DND-41 (cell line): ENCODE measurements around the gene ITSN1.
"Not testable (repeated sequence)": the region's sequence is repeated elsewhere in the genome, so short reads cannot be mapped to it uniquely, and the experiment has no call there.

Experiments used
- ATAC-seq: fragments of 200-7000 bp; cut with Tn5 transposase; 3 replicates; pipeline ENCODE4 v1.9.1; 2021; ENCODE audit warnings: low read depth; ENCODE audit not compliant: insufficient read depth
- DNase-seq: peaks from one replicate; pipeline ENCODE4 v3.0.0-alpha.2; 2020
- H2AFZ ChIP-seq: 2 replicates; pipeline ENCODE4 v1.6.0; 2012; ENCODE audit warnings: low read depth, low read length
- H3K27ac ChIP-seq: 2 replicates; pipeline ENCODE4 v1.5.1; 2012; ENCODE audit warnings: low read length, inconsistent platforms
- H3K27me3 ChIP-seq: fragments of 200-600 bp; sonication (generic); 2 replicates; pipeline ENCODE4 v1.6.0; 2012; ENCODE audit warnings: low read length, mild to moderate bottlenecking, inconsistent platforms; ENCODE audit not compliant: insufficient read depth, poor library complexity
- H3K36me3 ChIP-seq: 2 replicates; pipeline ENCODE4 v1.5.1; 2012; ENCODE audit warnings: low read length, inconsistent platforms; ENCODE audit not compliant: insufficient read depth
- H3K4me1 ChIP-seq: 2 replicates; pipeline ENCODE4 v1.5.1; 2012; ENCODE audit warnings: mild to moderate bottlenecking, low read length; ENCODE audit not compliant: insufficient read depth
- H3K4me2 ChIP-seq: 2 replicates; pipeline ENCODE4 v1.6.0; 2012; ENCODE audit warnings: mild to moderate bottlenecking, moderate library complexity, low read length, inconsistent platforms; ENCODE audit not compliant: insufficient read depth
- H3K4me3 ChIP-seq, 2 experiments: fragments of 200-600 bp in 1 of 2; shearing (Covaris generic) in 1 of 2; 2 replicates each; pipeline ENCODE4 v1.5.1; 2012 to 2016; ENCODE audit warnings: inconsistent platforms in 2 of 2, low read length in 2 of 2, mild to moderate bottlenecking in 2 of 2, low read depth in 1 of 2, moderate library complexity in 1 of 2
- H3K79me2 ChIP-seq: 2 replicates; pipeline ENCODE4 v1.6.0; 2012; ENCODE audit warnings: low read length, inconsistent platforms; ENCODE audit not compliant: insufficient read depth
- H3K9ac ChIP-seq: 2 replicates; pipeline ENCODE4 v1.6.0; 2012; ENCODE audit warnings: low read depth, mild to moderate bottlenecking, inconsistent platforms, low read length, moderate library complexity
- H3K9me3 ChIP-seq: 2 replicates; pipeline ENCODE4 v1.5.1; 2012; ENCODE audit warnings: low read length, moderate library complexity, mild to moderate bottlenecking, inconsistent platforms; ENCODE audit not compliant: insufficient read depth, severe bottlenecking
- H4K20me1 ChIP-seq: 2 replicates; pipeline ENCODE4 v1.6.0; 2012; ENCODE audit warnings: low read length; ENCODE audit not compliant: insufficient read depth
- EZH2 ChIP-seq: IDR thresholded peaks from 3 replicates; pipeline ENCODE4 v1.6.1; 2012; ENCODE audit warnings: borderline replicate concordance, low read depth, mild to moderate bottlenecking, moderate library complexity, low read length, inconsistent platforms; ENCODE audit not compliant: severe bottlenecking
- TF ChIP-seq, protein P1 (sequence below): IDR thresholded peaks from 2 replicates; pipeline ENCODE4 v1.5.1; 2012; ENCODE audit warnings: borderline replicate concordance, low read length, moderate library complexity, mild to moderate bottlenecking; ENCODE audit not compliant: poor library complexity, severe bottlenecking; ENCODE audit errors: extremely low read depth

The ITSN1 gene

DNA sequence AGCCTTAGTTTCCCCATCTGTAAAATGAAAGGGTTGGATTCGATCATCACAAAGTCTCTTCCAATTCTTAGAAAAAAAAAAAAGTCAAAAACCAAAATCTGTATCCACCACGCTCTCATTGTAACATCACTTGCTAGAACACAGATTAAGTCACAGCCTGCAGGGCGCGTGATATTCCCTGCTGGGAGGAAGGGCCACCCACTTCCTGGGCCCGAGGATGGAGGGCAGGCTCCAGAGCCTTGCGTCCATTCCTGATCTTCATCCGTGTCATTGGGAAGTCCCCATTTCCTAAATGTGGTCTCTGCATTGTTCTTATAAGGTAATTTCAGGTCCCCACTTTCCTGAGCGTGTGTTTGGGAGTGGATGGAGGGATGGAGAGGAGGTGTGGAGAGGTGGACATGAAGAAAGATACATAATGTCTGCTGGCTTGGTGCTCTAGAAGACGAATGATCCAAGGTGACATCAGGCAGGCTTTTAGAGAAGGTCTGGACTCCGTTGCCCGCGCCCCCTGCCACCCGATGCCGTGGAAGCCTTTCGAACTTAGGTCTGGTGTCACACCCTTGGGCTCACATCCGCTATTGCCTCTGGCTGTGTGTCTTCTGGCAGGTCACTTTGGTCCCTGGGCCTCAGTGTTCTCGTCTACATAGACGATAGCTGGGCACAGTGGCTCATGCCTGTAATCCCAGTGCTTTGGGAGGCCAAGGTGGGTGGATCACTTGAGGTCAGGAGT, 217.2 kb downstream of the ITSN1 start:
- H4K20me1 ChIP-seq = no peaks in the 10 kb centered on the region

DNA sequence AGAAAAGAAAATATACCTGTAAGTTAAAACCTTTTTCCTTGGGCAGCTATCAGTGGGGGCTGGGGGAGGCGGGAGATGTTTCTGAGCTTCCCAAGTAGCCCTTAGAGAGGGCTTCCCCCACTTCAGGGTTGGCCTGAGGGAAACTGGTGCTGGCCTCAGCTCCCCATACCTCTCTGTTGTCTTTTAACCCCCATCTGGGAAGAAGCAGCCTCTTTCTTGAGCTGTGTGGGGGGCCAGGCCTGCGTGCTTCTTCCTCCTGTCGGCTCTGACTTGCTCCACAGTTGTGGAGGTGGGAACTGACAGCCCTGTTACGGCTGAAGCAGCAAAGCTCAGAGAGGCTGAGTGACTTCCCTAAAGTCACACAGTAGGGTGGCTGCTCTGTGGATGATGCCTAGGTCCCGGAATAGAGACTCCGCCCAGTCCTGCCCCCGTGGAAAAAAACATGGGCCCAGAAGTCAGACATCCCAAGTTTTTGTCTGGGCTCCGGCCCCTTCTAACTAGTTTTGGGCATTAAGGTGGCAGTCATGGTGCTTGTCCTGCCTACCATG, 218.1 kb downstream of the ITSN1 start:
- Histone ChIP-seq H3K36me3 (no peaks in the 10 kb centered on the region), H3K27ac (no peak overlapping the region), H3K27me3 (no peaks in the 10 kb centered on the region), H3K9ac (no peak overlapping the region), H3K4me1 (no peaks in the 10 kb centered on the region), H4K20me1 (no peaks in the 10 kb centered on the region), H3K79me2 (no peaks in the 10 kb centered on the region), H3K4me2 (no peak overlapping the region), H3K9me3 (no peaks in the 10 kb centered on the region), H3K4me3 (no peak overlapping the region), H2AFZ (no peak overlapping the region)
- TF ChIP-seq, protein P1, sequence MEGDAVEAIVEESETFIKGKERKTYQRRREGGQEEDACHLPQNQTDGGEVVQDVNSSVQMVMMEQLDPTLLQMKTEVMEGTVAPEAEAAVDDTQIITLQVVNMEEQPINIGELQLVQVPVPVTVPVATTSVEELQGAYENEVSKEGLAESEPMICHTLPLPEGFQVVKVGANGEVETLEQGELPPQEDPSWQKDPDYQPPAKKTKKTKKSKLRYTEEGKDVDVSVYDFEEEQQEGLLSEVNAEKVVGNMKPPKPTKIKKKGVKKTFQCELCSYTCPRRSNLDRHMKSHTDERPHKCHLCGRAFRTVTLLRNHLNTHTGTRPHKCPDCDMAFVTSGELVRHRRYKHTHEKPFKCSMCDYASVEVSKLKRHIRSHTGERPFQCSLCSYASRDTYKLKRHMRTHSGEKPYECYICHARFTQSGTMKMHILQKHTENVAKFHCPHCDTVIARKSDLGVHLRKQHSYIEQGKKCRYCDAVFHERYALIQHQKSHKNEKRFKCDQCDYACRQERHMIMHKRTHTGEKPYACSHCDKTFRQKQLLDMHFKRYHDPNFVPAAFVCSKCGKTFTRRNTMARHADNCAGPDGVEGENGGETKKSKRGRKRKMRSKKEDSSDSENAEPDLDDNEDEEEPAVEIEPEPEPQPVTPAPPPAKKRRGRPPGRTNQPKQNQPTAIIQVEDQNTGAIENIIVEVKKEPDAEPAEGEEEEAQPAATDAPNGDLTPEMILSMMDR = no peak
- TF ChIP-seq EZH2 = no peak
- no peak for DNase-seq
- no peak for ATAC-seq

More for the DNA sequence above, 217.2 kb downstream of the ITSN1 start:
- DNase-seq = no peak
- no peaks in the 10 kb centered on the region for H3K36me3 ChIP-seq
- no peaks in the 10 kb centered on the region for H3K79me2 ChIP-seq
- H3K4me1 ChIP-seq = no peaks in the 10 kb centered on the region
- H2AFZ ChIP-seq = no peak overlapping the region
- ATAC-seq = no peak
- H3K9ac ChIP-seq = no peak overlapping the region
- TF ChIP-seq, protein P1 = no peak
- no peak for TF ChIP-seq EZH2
- H3K27me3 ChIP-seq = no peaks in the 10 kb centered on the region
- H3K4me3 ChIP-seq = no peak overlapping the region
- no peaks in the 10 kb centered on the region for H3K9me3 ChIP-seq
- H3K27ac ChIP-seq = no peak overlapping the region
- H3K4me2 ChIP-seq = no peak overlapping the region

DNA sequence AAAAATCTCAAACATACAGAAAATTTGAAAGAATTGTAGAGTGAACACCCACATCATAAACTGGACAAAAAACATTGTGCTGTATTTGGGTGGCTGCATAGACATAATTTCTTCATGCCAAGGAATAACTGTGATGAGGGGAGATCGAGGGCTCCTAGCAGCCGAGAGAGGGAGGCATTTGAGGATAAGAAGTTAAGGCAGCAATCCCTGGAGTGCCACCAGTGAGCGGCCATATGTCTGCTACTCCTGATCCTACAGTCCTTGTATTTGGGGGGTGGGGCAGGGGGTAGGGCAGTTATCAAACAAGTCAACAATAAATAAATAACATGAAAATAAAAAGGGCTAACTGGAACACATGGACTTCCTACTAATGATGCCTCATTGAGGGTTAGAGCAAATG, 218.8 kb downstream of the ITSN1 start:
- DNase-seq (no peak), ATAC-seq (no peak)
- no peaks in the 10 kb centered on the region for H3K27me3 ChIP-seq
- H3K36me3 ChIP-seq = no peaks in the 10 kb centered on the region
- H3K27ac ChIP-seq = no peak overlapping the region
- H3K4me3 ChIP-seq = no peak overlapping the region
- H3K9ac ChIP-seq = no peak overlapping the region
- H3K9me3 ChIP-seq = no peaks in the 10 kb centered on the region
- H3K4me1 ChIP-seq = no peaks in the 10 kb centered on the region
- H3K4me2 ChIP-seq = no peak overlapping the region
- no peaks in the 10 kb centered on the region for H3K79me2 ChIP-seq
- H4K20me1 ChIP-seq = no peaks in the 10 kb centered on the region
- no peak overlapping the region for H2AFZ ChIP-seq
- TF ChIP-seq, protein P1 = no peak
- no peak for TF ChIP-seq EZH2

- not testable (repeated sequence) for H3K9me3 ChIP-seq
Measured at GRCh38 chr21:33863191-33863590, 220.9 kb downstream of the ITSN1 start.

More at GRCh38 chr21:33863191-33863590, 220.9 kb downstream of the ITSN1 start:
- not testable (repeated sequence) for H4K20me1 ChIP-seq, H3K9ac ChIP-seq, H3K79me2 ChIP-seq, H3K4me2 ChIP-seq, H3K4me1 ChIP-seq, ATAC-seq, H3K27ac ChIP-seq, H3K4me3 ChIP-seq, DNase-seq, H3K27me3 ChIP-seq, H3K36me3 ChIP-seq, H2AFZ ChIP-seq
